ENCODE data around the gene PCBP4.
A peak's percentile ranks its signal among the peaks of the same experiment; 100 is the strongest.

PCBP4 gene

DNA sequence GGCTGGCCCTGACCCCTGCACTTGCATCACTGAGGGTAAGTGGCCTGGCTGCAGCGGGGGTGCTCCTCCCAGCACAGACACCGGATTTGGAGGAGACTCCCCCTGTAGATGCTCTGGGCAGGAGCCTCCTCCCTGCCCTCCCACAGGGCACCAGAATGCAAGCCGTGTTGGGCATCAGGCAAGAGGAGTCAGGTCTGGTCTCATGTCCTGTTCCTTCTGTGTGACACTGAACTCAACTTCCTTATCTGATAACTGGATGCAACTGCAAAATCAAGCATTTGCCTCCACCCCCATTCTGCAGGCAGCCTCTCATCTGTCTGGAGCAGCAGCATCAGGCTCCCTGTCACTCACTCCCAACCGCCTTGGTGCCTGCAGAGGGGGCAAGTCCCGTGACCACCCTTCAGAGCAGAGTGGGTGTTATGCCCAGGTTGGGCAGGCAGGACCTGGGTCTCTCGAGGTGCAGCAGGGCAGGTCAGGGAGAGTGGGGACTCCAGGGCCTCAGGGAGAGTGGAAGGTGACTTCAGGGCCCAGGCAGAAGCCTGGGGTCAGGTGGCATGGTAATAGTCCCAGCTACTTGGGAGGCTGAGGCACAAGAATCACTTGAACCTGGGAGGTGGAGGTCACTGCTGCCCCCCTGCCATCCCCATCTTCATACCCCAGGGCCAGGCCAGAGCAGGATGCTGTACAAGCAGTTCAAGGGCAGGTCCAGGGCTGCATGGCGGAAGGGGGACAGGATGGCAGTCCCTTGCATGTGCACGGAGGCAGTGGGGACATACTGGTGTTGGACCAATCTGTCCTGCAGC, 39.0 kb upstream of the PCBP4 start:
- Histone ChIP-seq H3K4me1 (peaks cover 28 to 54% (median 43%) of the 10 kb centered on the region in 10 experiments), H3K9me3 (replicated peaks in 1 of 11) (no peaks in the 10 kb centered on the region), H4K20me1 (no peaks in the 10 kb centered on the region; a peak in 1 of 22 replicates), H3K36me3 (no peaks in the 10 kb centered on the region), H3K27me3 (no peaks in the 10 kb centered on the region), H3K27ac (peak overlapping the region in 3 of 11 experiments; percentile 19 to 38 (median 24); a peak in 1 of 22 replicates), H3K9ac (peak overlapping the region in 6 of 11 experiments; percentile 12 to 48 (median 32); a peak in 7 of 22 replicates), H3K4me3 (peak overlapping the region in 1 of 10 experiments; percentile 20; a peak in 1 of 20 replicates), H3K4me2 (peak overlapping the region; percentile 75 to 93 (median 79))
- no peak for TF ChIP-seq Cebpa-rat (IDR thresholded peaks at IDR 0.05)

- no peaks in the 10 kb centered on the region; a peak in 1 of 22 replicates for H4K20me1 ChIP-seq
- no peaks in the 10 kb centered on the region for H3K36me3 ChIP-seq
- peak overlapping the region; percentile 75 to 93 (median 79) for H3K4me2 ChIP-seq
- no peak for TF ChIP-seq Cebpa-rat (IDR thresholded peaks at IDR 0.05)
- H3K9me3 ChIP-seq (replicated peaks in 1 of 11), result no peaks in the 10 kb centered on the region
- H3K9ac ChIP-seq, result peak overlapping the region in 7 of 11 experiments; percentile 13 to 56 (median 43); a peak in 11 of 22 replicates
- H3K4me1 ChIP-seq, result peaks cover 28 to 58% (median 44%) of the 10 kb centered on the region in 10 experiments
- peak overlapping the region in 5 of 11 experiments; percentile 19 to 56 (median 38); a peak in 9 of 22 replicates for H3K27ac ChIP-seq
- H3K4me3 ChIP-seq, result peak overlapping the region in 1 of 10 experiments; percentile 20; a peak in 1 of 20 replicates
- H3K27me3 ChIP-seq, result no peaks in the 10 kb centered on the region
Observed at GRCh38 chr3:52005571-52005986, 38.3 kb upstream of the PCBP4 start.

- peak overlapping the region in 5 of 11 experiments; percentile 19 to 56 (median 38); a peak in 9 of 22 replicates for H3K27ac ChIP-seq
- H3K4me2 ChIP-seq, result peak overlapping the region; percentile 75 to 93 (median 79)
- no peak for TF ChIP-seq Cebpa-rat (IDR thresholded peaks at IDR 0.05)
- H3K9me3 ChIP-seq (replicated peaks in 1 of 11), result no peaks in the 10 kb centered on the region
- H3K27me3 ChIP-seq, result no peaks in the 10 kb centered on the region
- peaks cover 28 to 64% (median 48%) of the 10 kb centered on the region in 10 experiments for H3K4me1 ChIP-seq
- no peaks in the 10 kb centered on the region for H3K36me3 ChIP-seq
- H4K20me1 ChIP-seq, result no peaks in the 10 kb centered on the region; a peak in 1 of 22 replicates
- H3K4me3 ChIP-seq, result no peak overlapping the region
- peak overlapping the region in 7 of 11 experiments; percentile 13 to 56 (median 43); a peak in 11 of 22 replicates for H3K9ac ChIP-seq
Observed at GRCh38 chr3:52004906-52005395, 37.7 kb upstream of the PCBP4 start.

- no peaks in the 10 kb centered on the region; a peak in 1 of 22 replicates for H4K20me1 ChIP-seq
- H3K9ac ChIP-seq, result peak overlapping the region in 9 of 11 experiments; percentile 7 to 56 (median 31); a peak in 9 of 22 replicates
- H3K4me2 ChIP-seq, result peak overlapping the region; percentile 75 to 93 (median 79); a peak in 21 of 22 replicates
- no peak for TF ChIP-seq Cebpa-rat (IDR thresholded peaks at IDR 0.05)
- peaks cover 28 to 65% (median 50%) of the 10 kb centered on the region in 10 experiments for H3K4me1 ChIP-seq
- H3K27ac ChIP-seq, result no peak overlapping the region; a peak in 1 of 22 replicates
- no peak overlapping the region for H3K4me3 ChIP-seq
- no peaks in the 10 kb centered on the region for H3K9me3 ChIP-seq (replicated peaks in 1 of 11)
- no peaks in the 10 kb centered on the region for H3K36me3 ChIP-seq
- H3K27me3 ChIP-seq, result no peaks in the 10 kb centered on the region
Observed at GRCh38 chr3:52004163-52004787, 37.0 kb upstream of the PCBP4 start.

DNA sequence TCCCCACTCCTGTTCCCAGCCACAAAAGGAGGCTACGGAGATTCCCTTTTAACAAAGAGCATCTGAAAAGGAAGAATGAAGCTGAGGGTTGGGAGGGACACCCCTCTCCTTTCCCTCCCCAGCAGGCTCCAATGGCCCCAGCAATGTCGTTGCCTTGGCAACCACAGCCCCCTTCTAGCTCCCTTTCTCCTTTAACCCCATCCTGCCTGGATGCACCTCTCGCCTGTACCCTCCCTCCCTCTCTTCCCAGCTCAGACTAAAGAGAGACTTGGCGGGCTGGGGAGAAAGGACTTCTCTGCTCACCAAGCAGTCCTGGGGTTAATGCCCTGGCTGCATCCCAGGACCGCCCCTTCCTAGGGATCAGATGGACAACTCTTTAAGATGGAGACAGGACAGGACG, 35.5 kb upstream of the PCBP4 start:
- Histone ChIP-seq H3K9me3 (replicated peaks in 1 of 11) (no peaks in the 10 kb centered on the region), H4K20me1 (no peaks in the 10 kb centered on the region; a peak in 1 of 22 replicates), H3K9ac (peak overlapping the region in 3 of 11 experiments; percentile 2 to 28 (median 21); a peak in 3 of 22 replicates), H3K27ac (no peak overlapping the region), H3K4me3 (no peak overlapping the region), H3K4me2 (peak overlapping the region in 5 of 11 experiments; percentile 55 to 67 (median 64); a peak in 5 of 22 replicates), H3K36me3 (no peaks in the 10 kb centered on the region), H3K27me3 (no peaks in the 10 kb centered on the region), H3K4me1 (peaks cover 28 to 65% (median 50%) of the 10 kb centered on the region in 10 experiments)
- TF ChIP-seq Cebpa-rat (IDR thresholded peaks at IDR 0.05), result no peak

DNA sequence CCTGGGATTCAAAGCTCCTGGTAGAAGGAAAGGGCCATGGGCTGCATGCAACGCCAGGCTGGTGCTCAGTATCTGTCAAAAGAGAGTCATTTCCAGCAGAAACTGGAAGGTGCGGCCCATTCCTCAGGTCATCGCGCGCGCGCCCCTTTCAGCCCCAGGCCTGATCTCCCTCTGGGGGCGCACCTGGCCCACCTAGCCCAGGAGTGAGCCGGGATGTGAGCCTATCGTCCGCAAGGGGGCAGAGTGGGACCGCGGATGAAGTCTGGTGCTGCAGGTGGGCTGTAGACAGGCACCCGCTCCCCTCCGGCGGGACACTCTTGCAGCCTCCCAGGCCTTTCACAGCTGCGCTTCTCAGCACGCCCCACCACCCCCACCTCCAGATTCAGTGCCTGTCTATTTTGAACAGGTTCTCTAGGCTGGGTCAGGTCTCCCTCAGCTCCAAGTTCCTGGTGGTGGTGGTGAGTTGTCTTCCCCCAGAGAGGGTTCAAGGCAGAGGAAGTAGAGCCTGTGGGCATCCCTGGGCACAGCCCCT, 34.3 kb upstream of the PCBP4 start:
- Histone ChIP-seq H3K4me1 (peaks cover 27 to 62% (median 47%) of the 10 kb centered on the region in 10 experiments), H3K4me3 (no peak overlapping the region), H3K27ac (no peak overlapping the region), H3K9me3 (replicated peaks in 1 of 11) (no peaks in the 10 kb centered on the region), H3K4me2 (peak overlapping the region; percentile 31 to 75 (median 62); a peak in 21 of 22 replicates), H3K27me3 (no peaks in the 10 kb centered on the region), H4K20me1 (no peaks in the 10 kb centered on the region), H3K36me3 (no peaks in the 10 kb centered on the region), H3K9ac (peak overlapping the region in 3 of 11 experiments; percentile 2 to 14 (median 6); a peak in 1 of 22 replicates)
- no peak for TF ChIP-seq Cebpa-rat (IDR thresholded peaks at IDR 0.05)

GRCh38 chr3:51999846-52000245, 32.6 kb upstream of the PCBP4 start:
- H4K20me1 ChIP-seq, result peaks cover 0 to 2% (median 0%) of the 10 kb centered on the region in 11 experiments; a peak in 3 of 22 replicates
- H3K9ac ChIP-seq, result peak overlapping the region in 6 of 11 experiments; percentile 12 to 44 (median 22); a peak in 4 of 22 replicates
- H3K27ac ChIP-seq, result no peak overlapping the region
- peaks cover 12 to 49% (median 32%) of the 10 kb centered on the region in 10 experiments for H3K4me1 ChIP-seq
- peak overlapping the region in 4 of 11 experiments; percentile 6 to 27 (median 23); a peak in 5 of 22 replicates for H3K4me2 ChIP-seq
- no peaks in the 10 kb centered on the region for H3K9me3 ChIP-seq (replicated peaks in 1 of 11)
- no peaks in the 10 kb centered on the region for H3K27me3 ChIP-seq
- H3K36me3 ChIP-seq, result peaks cover 3 to 5% (median 5%) of the 10 kb centered on the region in 11 experiments
- H3K4me3 ChIP-seq, result no peak overlapping the region
- TF ChIP-seq Cebpa-rat (IDR thresholded peaks at IDR 0.05), result no peak

DNA sequence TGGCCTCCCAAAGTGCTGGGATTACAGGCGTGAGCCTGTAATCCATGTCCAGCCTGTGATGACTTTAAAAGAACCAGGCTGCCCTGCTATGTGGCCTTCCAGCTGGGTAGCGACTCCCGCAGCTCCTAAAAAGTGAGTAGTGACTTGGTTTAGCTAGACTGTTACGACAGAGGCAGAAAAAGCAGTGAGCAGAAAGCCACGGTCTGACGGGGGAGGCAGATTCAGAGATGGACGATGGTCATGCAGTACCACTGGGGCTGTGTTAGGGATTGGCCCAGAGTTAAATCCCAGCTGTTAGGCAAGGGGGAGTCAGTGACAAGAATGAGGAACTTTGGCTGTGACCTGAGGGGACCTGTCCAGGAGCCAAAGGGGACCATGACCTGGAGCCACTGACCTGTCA, 31.5 kb upstream of the PCBP4 start:
- Histone ChIP-seq H3K27ac (no peak overlapping the region), H3K4me2 (no peak overlapping the region), H3K4me1 (peaks cover 12 to 49% (median 32%) of the 10 kb centered on the region in 10 experiments), H4K20me1 (peaks cover 5 to 13% (median 10%) of the 10 kb centered on the region in 11 experiments; a peak in 16 of 22 replicates), H3K4me3 (no peak overlapping the region), H3K27me3 (no peaks in the 10 kb centered on the region), H3K36me3 (peaks cover 14 to 16% (median 15%) of the 10 kb centered on the region in 11 experiments), H3K9ac (peak overlapping the region in 1 of 11 experiments; percentile 40; a peak in 1 of 22 replicates), H3K9me3 (replicated peaks in 1 of 11) (no peaks in the 10 kb centered on the region)
- no peak for TF ChIP-seq Cebpa-rat (IDR thresholded peaks at IDR 0.05)

Measured in BLaER1 treated with 17β-estradiol and CSF1 and Interleukin-3, amounts not matched to agents 10 nM and 100 nM (cell line).